Vagina (tissue), 2 donors: ENCODE results near the gene TULP4.

Experiments used
- POLR2A ChIP-seq, 2 donors: fragments of 450-650 bp; IDR thresholded peaks; one replicate each; pipeline ENCODE4 v1.6.1; 2017; ENCODE audit warnings: antibody characterized with exemption in 2 of 2, mild to moderate bottlenecking in 2 of 2, moderate library complexity in 2 of 2
- POLR2AphosphoS5 ChIP-seq, 2 donors: sonication (generic); formaldehyde crosslinking; IDR thresholded peaks; one replicate each; pipeline ENCODE4 v1.9.0; 2017; ENCODE audit warnings: antibody characterized with exemption in 2 of 2, mild to moderate bottlenecking in 2 of 2, low read depth in 1 of 2; ENCODE audit not compliant: insufficient read depth in 1 of 2
- TF ChIP-seq, protein P1 (sequence below), 3 experiments: fragments of 450-650 bp in 2 of 3; fragments of 200-600 bp in 1 of 3; sonication (generic) in 1 of 3; IDR thresholded peaks; one replicate each; pipeline ENCODE4 v1.5.1; 2017 to 2019; ENCODE audit warnings: antibody characterized with exemption in 3 of 3, mild to moderate bottlenecking in 2 of 3, moderate library complexity in 2 of 3

DNA sequence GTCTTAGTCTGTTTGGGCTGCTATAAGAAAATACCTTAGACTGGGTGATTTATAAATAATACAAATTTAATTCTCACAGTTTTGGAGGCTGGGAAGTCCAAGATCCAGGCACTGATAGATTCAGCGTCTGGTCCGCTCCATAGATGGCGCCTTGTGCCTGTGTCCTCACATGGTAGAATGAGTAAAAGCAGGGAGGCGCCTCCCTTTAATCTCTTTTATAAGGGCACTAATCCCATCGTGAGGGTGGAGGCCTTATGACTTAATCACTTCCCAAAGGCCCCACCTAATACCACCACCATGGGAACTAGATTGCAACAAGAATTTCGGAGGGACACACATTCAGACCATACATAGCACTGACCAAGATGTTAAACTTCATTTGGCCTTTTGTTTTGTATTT lies 156.4 kb downstream of the TULP4 start:
- no peak for TF ChIP-seq POLR2A (IDR thresholded peaks at IDR 0.05)
- TF ChIP-seq, protein P1, sequence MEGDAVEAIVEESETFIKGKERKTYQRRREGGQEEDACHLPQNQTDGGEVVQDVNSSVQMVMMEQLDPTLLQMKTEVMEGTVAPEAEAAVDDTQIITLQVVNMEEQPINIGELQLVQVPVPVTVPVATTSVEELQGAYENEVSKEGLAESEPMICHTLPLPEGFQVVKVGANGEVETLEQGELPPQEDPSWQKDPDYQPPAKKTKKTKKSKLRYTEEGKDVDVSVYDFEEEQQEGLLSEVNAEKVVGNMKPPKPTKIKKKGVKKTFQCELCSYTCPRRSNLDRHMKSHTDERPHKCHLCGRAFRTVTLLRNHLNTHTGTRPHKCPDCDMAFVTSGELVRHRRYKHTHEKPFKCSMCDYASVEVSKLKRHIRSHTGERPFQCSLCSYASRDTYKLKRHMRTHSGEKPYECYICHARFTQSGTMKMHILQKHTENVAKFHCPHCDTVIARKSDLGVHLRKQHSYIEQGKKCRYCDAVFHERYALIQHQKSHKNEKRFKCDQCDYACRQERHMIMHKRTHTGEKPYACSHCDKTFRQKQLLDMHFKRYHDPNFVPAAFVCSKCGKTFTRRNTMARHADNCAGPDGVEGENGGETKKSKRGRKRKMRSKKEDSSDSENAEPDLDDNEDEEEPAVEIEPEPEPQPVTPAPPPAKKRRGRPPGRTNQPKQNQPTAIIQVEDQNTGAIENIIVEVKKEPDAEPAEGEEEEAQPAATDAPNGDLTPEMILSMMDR (IDR thresholded peaks at IDR 0.05): no peak
- TF ChIP-seq POLR2AphosphoS5 (IDR thresholded peaks at IDR 0.05; ENCODE audit: insufficient read depth in 1 of 2, low read depth in 1 of 2): no peak
